ENCODE results near the gene ESPNL.

ESPNL gene

GRCh38 chr2:238075397-238075796 is 24.7 kb upstream of the ESPNL start:
- DNase-seq (ENCODE audit: low read depth in 2 of 2, low spot score in 1 of 2): no peak

GRCh38 chr2:238077292-238077691 is 22.8 kb upstream of the ESPNL start:
- DNase-seq (ENCODE audit: low read depth in 2 of 2, low spot score in 1 of 2): no peak

GRCh38 chr2:238079874-238080327 is 20.2 kb upstream of the ESPNL start:
- no peak for DNase-seq (ENCODE audit: low read depth in 2 of 2, low spot score in 1 of 2)

GRCh38 chr2:238080518-238080917 is 19.6 kb upstream of the ESPNL start:
- no peak for DNase-seq (ENCODE audit: low read depth in 2 of 2, low spot score in 1 of 2)

- DNase-seq (ENCODE audit: low read depth in 2 of 2, low spot score in 1 of 2): no peak
These were observed 19.0 kb upstream of the ESPNL start for GRCh38 chr2:238081150-238081549.

- no peak for DNase-seq (ENCODE audit: low read depth in 2 of 2, low spot score in 1 of 2)
These were observed 18.6 kb upstream of the ESPNL start for GRCh38 chr2:238081561-238081960.

GRCh38 chr2:238082151-238082550 is 18.0 kb upstream of the ESPNL start:
- no peak for DNase-seq (ENCODE audit: low read depth in 2 of 2, low spot score in 1 of 2)

GRCh38 chr2:238082827-238083226 is 17.3 kb upstream of the ESPNL start:
- DNase-seq (ENCODE audit: low read depth in 2 of 2, low spot score in 1 of 2): no peak

- no peak for DNase-seq (ENCODE audit: low read depth in 2 of 2, low spot score in 1 of 2)
These were observed 16.2 kb upstream of the ESPNL start for GRCh38 chr2:238083919-238084318.

GRCh38 chr2:238084761-238085160 is 15.4 kb upstream of the ESPNL start:
- no peak for DNase-seq (ENCODE audit: low read depth in 2 of 2, low spot score in 1 of 2)

- no peak for DNase-seq (ENCODE audit: low read depth in 2 of 2, low spot score in 1 of 2)
These were observed 14.2 kb upstream of the ESPNL start for GRCh38 chr2:238085899-238086298.

GRCh38 chr2:238087211-238087610 is 12.9 kb upstream of the ESPNL start:
- no peak for DNase-seq (ENCODE audit: low read depth in 2 of 2, low spot score in 1 of 2)

GRCh38 chr2:238090887-238091286 is 9.3 kb upstream of the ESPNL start:
- DNase-seq (ENCODE audit: low read depth in 2 of 2, low spot score in 1 of 2): no peak

GRCh38 chr2:238091436-238092060 is 8.6 kb upstream of the ESPNL start:
- no peak for DNase-seq (ENCODE audit: low read depth in 2 of 2, low spot score in 1 of 2)

GRCh38 chr2:238092486-238093035 is 7.6 kb upstream of the ESPNL start:
- no peak for DNase-seq (ENCODE audit: low read depth in 2 of 2, low spot score in 1 of 2)

- no peak for DNase-seq (ENCODE audit: low read depth in 2 of 2, low spot score in 1 of 2)
These were observed 6.7 kb upstream of the ESPNL start for GRCh38 chr2:238093181-238094140.

GRCh38 chr2:238094438-238095022 is 5.6 kb upstream of the ESPNL start:
- DNase-seq (ENCODE audit: low read depth in 2 of 2, low spot score in 1 of 2): no peak

GRCh38 chr2:238095143-238095542 is 5.0 kb upstream of the ESPNL start:
- no peak for DNase-seq (ENCODE audit: low read depth in 2 of 2, low spot score in 1 of 2)

GRCh38 chr2:238096311-238097011 is 3.7 kb upstream of the ESPNL start:
- no peak for DNase-seq (ENCODE audit: low read depth in 2 of 2, low spot score in 1 of 2)

GRCh38 chr2:238097201-238097987 is 2.7 kb upstream of the ESPNL start:
- DNase-seq (ENCODE audit: low read depth in 2 of 2, low spot score in 1 of 2): no peak

Data from stimulated activated CD8-positive, alpha-beta memory T cell treated with anti-CD3 and anti-CD28 coated beads, Interleukin-4, amount 100 ng/mL, for 4 hours (primary cell).